Measurements from ENCODE around the gene FMNL1.

Gene FMNL1

GRCh38 chr17:45221081-45222013 lies at the start of gene FMNL1:
TSS of gene FMNL1 (plus strand) at chr17:45221885. CDS start at chr17:45222125, 240 bp downstream.
- no peak for ATAC-seq (ENCODE audit: insufficient read depth, low read depth)
- TF ChIP-seq EZH2 (IDR thresholded peaks at IDR 0.05; ENCODE audit: borderline replicate concordance, low read depth, low read length, severe bottlenecking) (no peak), CTCF (IDR thresholded peaks at IDR 0.05; ENCODE audit: borderline replicate concordance, extremely low read depth, low read length, poor library complexity, severe bottlenecking) (no peak)
- peaks cover 61% of the 10 kb centered on the region for H3K79me2 ChIP-seq (ENCODE audit: insufficient read depth, low read length)
- H3K4me2 ChIP-seq (ENCODE audit: insufficient read depth, low read length), result peak within 1 kb of the TSS; percentile 86
- H3K9me3 ChIP-seq (ENCODE audit: insufficient read depth, low read length, severe bottlenecking), result no peaks in the 10 kb centered on the region
- DNase-seq, result peak; percentile 74
- peaks cover 11% of the 10 kb centered on the region; the same call in 1 of the 2 replicates for H3K36me3 ChIP-seq (ENCODE audit: insufficient read depth, low read length)
- peak within 1 kb of the TSS; percentile 83 for H2AFZ ChIP-seq (ENCODE audit: low read depth, low read length)
- peaks cover 63% of the 10 kb centered on the region for H3K4me1 ChIP-seq (ENCODE audit: insufficient read depth, low read length)
- no peaks in the 10 kb centered on the region for H3K27me3 ChIP-seq (ENCODE audit: insufficient read depth, low read length, poor library complexity)
- H3K27ac ChIP-seq (ENCODE audit: low read length), result peak within 1 kb of the TSS; percentile 95
- peak within 1 kb of the TSS; percentile 93 for H3K9ac ChIP-seq (ENCODE audit: low read depth, low read length)
- H3K4me3 ChIP-seq (ENCODE audit: low read depth in 1 of 2, low read length in 2 of 2), result peak within 1 kb of the TSS; percentile 69 to 73
- H4K20me1 ChIP-seq (ENCODE audit: insufficient read depth, low read length), result 0 out of 2 replicates have a peak, but pooled peaks cover 5% of the 10 kb centered on the region

GRCh38 chr17:45172232-45172540 lies 49.5 kb upstream of the FMNL1 start:
- Histone ChIP-seq H3K36me3 (ENCODE audit: insufficient read depth, low read length) (peaks cover 5% of the 10 kb centered on the region; the same call in 1 of the 2 replicates), H4K20me1 (ENCODE audit: insufficient read depth, low read length) (no peaks in the 10 kb centered on the region), H3K4me1 (ENCODE audit: insufficient read depth, low read length) (peaks cover 24% of the 10 kb centered on the region), H3K79me2 (ENCODE audit: insufficient read depth, low read length) (no peaks in the 10 kb centered on the region), H3K27me3 (ENCODE audit: insufficient read depth, low read length, poor library complexity) (no peaks in the 10 kb centered on the region), H3K9ac (ENCODE audit: low read depth, low read length) (peak overlapping the region; percentile 65), H3K9me3 (ENCODE audit: insufficient read depth, low read length, severe bottlenecking) (no peaks in the 10 kb centered on the region), H3K4me2 (ENCODE audit: insufficient read depth, low read length) (peak overlapping the region; percentile 74), H3K4me3 (ENCODE audit: low read depth in 1 of 2, low read length in 2 of 2) (peak overlapping the region in 1 of 2 experiments; percentile 49; a peak in 2 of 4 replicates), H2AFZ (ENCODE audit: low read depth, low read length) (peak overlapping the region; percentile 61), H3K27ac (ENCODE audit: low read length) (peak overlapping the region; percentile 97)
- ATAC-seq (ENCODE audit: insufficient read depth, low read depth) (no peak), DNase-seq (no peak)
- no peak for TF ChIP-seq CTCF (IDR thresholded peaks at IDR 0.05; ENCODE audit: borderline replicate concordance, extremely low read depth, low read length, poor library complexity, severe bottlenecking)
- no peak for TF ChIP-seq EZH2 (IDR thresholded peaks at IDR 0.05; ENCODE audit: borderline replicate concordance, low read depth, low read length, severe bottlenecking)

GRCh38 chr17:45172541-45173286 lies 49.0 kb upstream of the FMNL1 start:
- Histone ChIP-seq H3K9me3 (ENCODE audit: insufficient read depth, low read length, severe bottlenecking) (no peaks in the 10 kb centered on the region), H4K20me1 (ENCODE audit: insufficient read depth, low read length) (no peaks in the 10 kb centered on the region), H3K4me3 (ENCODE audit: low read depth in 1 of 2, low read length in 2 of 2) (peak overlapping the region in 1 of 2 experiments; percentile 58; a peak in 3 of 4 replicates), H3K79me2 (ENCODE audit: insufficient read depth, low read length) (no peaks in the 10 kb centered on the region), H3K27ac (ENCODE audit: low read length) (peak overlapping the region; percentile 97), H2AFZ (ENCODE audit: low read depth, low read length) (peak overlapping the region; percentile 80), H3K4me1 (ENCODE audit: insufficient read depth, low read length) (peaks cover 24% of the 10 kb centered on the region), H3K4me2 (ENCODE audit: insufficient read depth, low read length) (peak overlapping the region; percentile 74), H3K36me3 (ENCODE audit: insufficient read depth, low read length) (peaks cover 5% of the 10 kb centered on the region; the same call in 1 of the 2 replicates), H3K9ac (ENCODE audit: low read depth, low read length) (peak overlapping the region; percentile 65), H3K27me3 (ENCODE audit: insufficient read depth, low read length, poor library complexity) (no peaks in the 10 kb centered on the region)
- peak; percentile 97 for DNase-seq
- peak; percentile 86 for ATAC-seq (ENCODE audit: insufficient read depth, low read depth)
- no peak for TF ChIP-seq EZH2 (IDR thresholded peaks at IDR 0.05; ENCODE audit: borderline replicate concordance, low read depth, low read length, severe bottlenecking)
- peak; percentile 15 for TF ChIP-seq CTCF (IDR thresholded peaks at IDR 0.05; ENCODE audit: borderline replicate concordance, extremely low read depth, low read length, poor library complexity, severe bottlenecking)
